GM12874 (cell line): ENCODE data around the gene TMED8.
A peak's percentile ranks its signal among the peaks of the same experiment; 100 is the strongest.

Experiments used
- CTCF ChIP-seq: IDR thresholded peaks from 2 replicates; pipeline ENCODE4 v1.5.1; 2011; ENCODE audit warnings: low read depth, mild to moderate bottlenecking, control low read depth, low read length, moderate library complexity; ENCODE audit not compliant: insufficient read depth

TMED8 gene

GRCh38 chr14:77324816-77325745, 51.8 kb downstream of the TMED8 start:
- no peak for TF ChIP-seq CTCF

- TF ChIP-seq CTCF, result no peak
Measured at GRCh38 chr14:77324289-77324688, 52.6 kb downstream of the TMED8 start.

- TF ChIP-seq CTCF, result no peak
Measured at GRCh38 chr14:77323571-77323970, 53.3 kb downstream of the TMED8 start.

GRCh38 chr14:77322951-77323350, 53.9 kb downstream of the TMED8 start:
- no peak for TF ChIP-seq CTCF

GRCh38 chr14:77322250-77322902, 54.5 kb downstream of the TMED8 start:
- no peak for TF ChIP-seq CTCF

GRCh38 chr14:77320238-77320935, 56.5 kb downstream of the TMED8 start, which contains the start of gene POMT2:
Gene POMT2, minus strand, starts transcription at chr14:77320883. Its CDS starts 202 bp downstream, at chr14:77320681.
- peak; percentile 52 for TF ChIP-seq CTCF

GRCh38 chr14:77319422-77319821, 57.5 kb downstream of the TMED8 start:
- TF ChIP-seq CTCF, result no peak
